ENCODE measurements around the gene C1orf116. TPM values are rescaled to one million over a fixed set of nuclear protein-coding genes. Genes with fewer than 3 reads are reported as not detected.

C1orf116 gene
- total and polyA plus RNA-seq, 10 of the 15 experiments (the other 5 are each of a cell fraction or from before 2014, with no cell fraction given), result 0.01 to 0.08 TPM; not detected in 8

- Histone ChIP-seq H3K36me3 (ENCODE audit: control insufficient read depth in 2 of 2, insufficient read depth in 2 of 2, low read length in 1 of 2) (no peaks in the 10 kb centered on the region), H3K4me1 (ENCODE audit: control insufficient read depth, insufficient read depth, low read length) (no peaks in the 10 kb centered on the region), H3K79me2 (ENCODE audit: control insufficient read depth, insufficient read depth, low read length) (no peaks in the 10 kb centered on the region), H2AFZ (ENCODE audit: control insufficient read depth, low read depth, low read length) (no peak overlapping the region), H3K9ac (ENCODE audit: control insufficient read depth, insufficient read depth, low read length) (no peak overlapping the region), H3K4me3 (no peak overlapping the region), H3K4me2 (ENCODE audit: control insufficient read depth, insufficient read depth) (no peak overlapping the region), H4K20me1 (ENCODE audit: control insufficient read depth, insufficient read depth) (no peaks in the 10 kb centered on the region), H3K9me3 (replicated peaks; ENCODE audit: control insufficient read depth, insufficient read depth, low read length) (no peaks in the 10 kb centered on the region), H3K27me3 (replicated peaks in 1 of 2; ENCODE audit: control insufficient read depth in 2 of 2, insufficient read depth in 2 of 2, low read length in 1 of 2) (peaks cover 2 to 3% of the 10 kb centered on the region in 2 experiments), H3K27ac (ENCODE audit: control insufficient read depth, insufficient read depth) (no peak overlapping the region)
- POLR2A ChIA-PET, result no interaction called here
- intact Hi-C loops (cut with micrococcal nuclease; ENCODE audit: unreplicated experiment), result no loop called here
- in situ Hi-C loops (cut with MboI), result no loop called here
- SMC1A ChIA-PET (ENCODE audit: uncharacterized antibody, unreplicated experiment), result interaction anchor here (0.7 to 1.8 kb wide), 3 partner anchors 8 to 24 kb away, joined by 3 to 9 read pairs (median 4); no protein-coding TSS in a partner anchor
- WGBS (ENCODE audit: insufficient coverage, insufficient replicate concordance, low lambda C conversion rate, missing lambda C conversion rate), result 29% methylated on average over 3 of the region's 3 CpGs
- TF ChIP-seq ETV6 (conservative IDR thresholded peaks at IDR 0.05 in 1 of 2, IDR thresholded peaks at IDR 0.05 in 1 of 2; ENCODE audit: borderline replicate concordance in 1 of 2, low read depth in 1 of 2), result no peak
- TF ChIP-seq PRDM15 (CRISPR knock-in tag; IDR thresholded peaks at IDR 0.05), result no peak
- no peak for TF ChIP-seq BCL3 (IDR thresholded peaks at IDR 0.05; ENCODE audit: borderline replicate concordance, insufficient read depth, low read depth, low read length, poor library complexity, severe bottlenecking)
- no peak for TF ChIP-seq BHLHE40 (IDR thresholded peaks at IDR 0.05; ENCODE audit: borderline replicate concordance in 1 of 2, low read depth in 2 of 2, low read length in 1 of 2)
- no peak for TF ChIP-seq JUNB (IDR thresholded peaks at IDR 0.05)
- no peak for TF ChIP-seq ZNF217 (IDR thresholded peaks at IDR 0.05)
- no peak for TF ChIP-seq YY1 (IDR thresholded peaks at IDR 0.05; ENCODE audit: low read depth, low read length)
- TF ChIP-seq EZH2 (IDR thresholded peaks at IDR 0.05; ENCODE audit: borderline replicate concordance, control insufficient read depth, low read depth, low read length), result no peak
- no peak for TF ChIP-seq MYB (IDR thresholded peaks at IDR 0.05; ENCODE audit: borderline replicate concordance, low read depth, low read length)
- no peak for TF ChIP-seq BCLAF1 (IDR thresholded peaks at IDR 0.05)
- TF ChIP-seq GATAD2B (conservative IDR thresholded peaks at IDR 0.05; ENCODE audit: low read depth), result no peak
- TF ChIP-seq EED (IDR thresholded peaks at IDR 0.05; ENCODE audit: low read depth), result no peak
- TF ChIP-seq ZNF622 (IDR thresholded peaks at IDR 0.05), result no peak
- no peak for TF ChIP-seq SREBF1 (IDR thresholded peaks at IDR 0.05; ENCODE audit: low read length)
- TF ChIP-seq IKZF2 (IDR thresholded peaks at IDR 0.05), result no peak
- no peak for TF ChIP-seq FOXK2 (IDR thresholded peaks at IDR 0.05)
- BruUV-seq (replicated peaks), result no TSS peak
- CTCF ChIA-PET, result interaction anchor here (0.7 to 4.4 kb wide), 19 partner anchors 8 to 279 kb away, joined by 3 to 35 read pairs (median 5); no protein-coding TSS in a partner anchor
- no peak for ATAC-seq
- no peak for FAIRE-seq
- RAD21 ChIA-PET (ENCODE audit: unreplicated experiment), result interaction anchor here (1.1 to 1.2 kb wide), 2 partner anchors 23 to 373 kb away, joined by 3 to 4 read pairs; no protein-coding TSS in a partner anchor
- DNase-seq (ENCODE audit: low read depth, low spot score), result no peak
Observed at GRCh38 chr1:207006083-207006482, 26.5 kb downstream of the C1orf116 start.
